Limb (tissue), 2 donors: ENCODE measurements around the gene CDK11B.
"Not testable (repeated sequence)": the region's sequence is repeated elsewhere in the genome, so short reads cannot be mapped to it uniquely, and the experiment has no call there.

Experiments used
- DNase-seq, 2 donors: peaks; one replicate each; pipeline ENCODE4 v3.0.0-alpha.2; 2016; ENCODE audit errors: extremely low spot score in 2 of 2

The CDK11B gene

DNA sequence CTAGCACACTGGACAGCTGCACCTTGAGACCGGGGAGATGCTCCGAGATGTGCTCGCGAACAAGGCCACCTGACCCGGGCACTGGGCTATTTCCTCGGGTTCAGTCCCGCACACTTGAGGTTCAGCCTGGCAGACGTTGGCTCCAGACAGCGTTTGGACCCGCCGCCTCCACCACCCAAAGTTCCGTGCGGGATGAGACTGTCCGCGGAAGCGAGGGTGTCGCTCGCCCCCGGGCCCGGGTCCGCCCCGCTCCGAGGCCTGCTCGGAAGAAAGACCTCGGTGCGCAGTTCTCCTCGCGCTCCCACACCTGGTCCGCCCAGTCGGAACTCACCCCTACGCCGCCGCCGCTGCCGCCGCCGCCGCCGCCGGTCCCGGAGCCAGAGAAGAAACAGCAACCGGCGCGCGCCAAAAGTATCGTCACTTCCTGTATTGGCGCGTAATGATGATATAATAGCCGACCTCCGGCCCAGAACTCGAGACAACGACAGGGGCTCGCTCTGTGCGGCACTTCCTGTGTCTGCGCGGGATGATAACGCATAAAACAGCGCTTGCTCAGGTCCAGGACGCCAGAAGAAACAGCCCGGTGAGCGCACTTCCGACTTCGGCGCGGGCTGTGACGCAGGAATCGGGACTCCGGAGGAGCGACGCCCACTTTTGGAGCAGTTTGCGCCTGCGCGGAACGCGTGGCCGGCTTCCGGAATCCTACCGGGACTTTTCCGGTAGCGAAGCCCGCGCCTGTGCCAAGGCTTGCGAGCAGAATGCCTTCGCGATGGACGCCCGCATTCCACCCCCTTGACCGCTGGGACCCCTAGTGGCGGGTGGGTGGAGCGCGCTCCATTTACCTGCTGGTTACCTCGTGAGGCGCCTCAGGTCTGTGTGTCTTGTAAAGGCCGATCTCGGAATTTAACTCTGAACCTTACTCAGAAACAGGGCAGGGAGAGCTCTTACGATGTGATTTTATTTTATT lies at the start of gene CDK11B:
CDK11B (minus strand) TSS at position 422 of the 967 bp plus-strand sequence. CDS start 1,519 bp downstream, outside the sequence.
- peak; percentile 94 to 98 for DNase-seq

DNA sequence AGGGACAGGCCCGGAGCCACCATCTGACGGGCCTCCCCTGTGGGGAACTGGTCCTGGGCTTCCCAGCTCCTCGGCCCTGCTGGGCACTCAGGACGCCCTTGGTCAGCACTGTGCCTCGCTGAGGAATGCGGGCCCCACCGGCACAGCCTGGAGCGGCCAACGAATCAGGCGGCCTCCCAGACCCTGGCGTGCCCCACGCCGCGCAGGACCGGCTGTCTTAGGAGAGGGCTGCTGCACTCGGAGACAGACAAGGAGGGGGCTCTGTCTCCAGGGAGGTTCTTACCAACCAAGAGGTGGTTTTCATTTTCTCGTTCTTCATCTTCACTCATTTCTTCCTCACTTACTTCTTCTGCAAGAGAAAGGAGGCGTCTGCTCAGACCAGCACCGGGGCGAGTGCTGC lies 49.1 kb upstream of the CDK11B start:
- DNase-seq, result not testable (repeated sequence)

DNA sequence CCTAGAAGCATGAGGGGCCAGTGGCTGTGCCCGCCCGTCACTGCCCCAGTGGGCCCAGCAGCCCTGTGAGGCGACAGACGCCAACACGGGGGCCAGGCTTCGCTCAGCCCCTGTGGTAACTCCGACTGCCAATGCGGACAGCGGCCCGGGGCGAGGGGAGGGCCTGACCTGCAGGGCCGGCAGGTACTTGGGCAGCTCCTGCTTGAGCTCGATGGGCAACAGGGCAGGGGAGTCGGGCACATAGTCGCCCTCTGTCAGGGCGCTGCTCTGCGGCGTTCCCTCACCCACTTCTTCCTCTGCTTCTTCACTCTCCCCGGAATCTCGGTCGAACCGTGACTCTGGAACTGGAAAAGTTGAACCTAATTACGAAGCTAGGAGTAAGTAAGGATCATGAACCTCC lies 48.4 kb upstream of the CDK11B start:
- not testable (repeated sequence) for DNase-seq

DNA sequence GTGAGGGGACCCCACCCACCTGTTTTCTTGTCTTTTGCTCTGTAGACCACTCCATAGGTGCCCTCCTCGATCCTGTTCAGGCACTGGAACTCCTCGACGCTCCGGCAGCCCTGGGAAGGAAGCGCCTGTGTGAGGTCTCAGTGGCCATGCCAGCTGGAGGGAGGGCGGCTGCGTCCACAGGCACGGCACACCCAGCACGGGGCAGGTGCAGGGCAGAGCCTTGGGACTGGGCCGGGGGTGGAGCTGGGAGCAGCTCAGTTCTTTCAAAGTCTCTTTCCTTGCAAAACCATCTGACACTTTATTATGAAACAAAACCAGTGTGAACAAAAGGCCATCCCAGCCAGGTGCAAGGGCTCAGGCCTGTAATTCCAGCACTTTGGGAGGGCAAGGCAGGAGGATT lies 46.8 kb upstream of the CDK11B start:
- not testable (repeated sequence) for DNase-seq

DNA sequence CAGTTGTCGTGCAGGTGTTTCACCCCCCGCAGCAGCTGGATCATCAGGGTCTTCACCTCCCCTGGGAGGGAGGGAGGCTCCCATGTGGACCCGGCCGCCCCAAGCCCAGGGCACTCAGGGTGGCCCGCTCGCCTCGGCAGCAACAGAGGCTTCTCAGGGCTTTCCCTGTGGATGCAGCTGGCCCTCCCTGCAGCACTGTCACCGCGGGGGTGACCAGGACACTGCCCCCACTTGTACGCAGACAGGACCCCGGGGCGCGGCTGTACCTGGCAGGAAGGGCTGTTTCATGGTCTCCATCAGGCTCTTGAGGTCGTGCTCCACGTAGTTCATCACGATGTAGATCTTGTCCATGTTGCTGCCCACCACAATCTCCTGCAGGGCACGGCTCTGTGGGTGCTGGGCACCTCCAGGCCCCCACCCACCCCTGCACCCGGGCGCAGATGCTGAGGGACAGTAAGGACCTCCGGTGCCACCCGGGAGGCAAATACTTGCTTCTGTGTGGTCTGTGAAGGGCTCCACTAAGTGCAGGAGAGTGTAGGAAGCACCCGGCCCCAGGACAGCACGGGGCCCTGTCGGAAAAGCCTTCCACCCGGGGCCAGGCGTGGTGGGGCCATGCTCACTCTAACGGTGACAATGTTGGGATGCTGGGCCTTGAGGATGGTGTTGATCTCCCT lies 45.6 kb upstream of the CDK11B start:
- DNase-seq, result not testable (repeated sequence)

DNA sequence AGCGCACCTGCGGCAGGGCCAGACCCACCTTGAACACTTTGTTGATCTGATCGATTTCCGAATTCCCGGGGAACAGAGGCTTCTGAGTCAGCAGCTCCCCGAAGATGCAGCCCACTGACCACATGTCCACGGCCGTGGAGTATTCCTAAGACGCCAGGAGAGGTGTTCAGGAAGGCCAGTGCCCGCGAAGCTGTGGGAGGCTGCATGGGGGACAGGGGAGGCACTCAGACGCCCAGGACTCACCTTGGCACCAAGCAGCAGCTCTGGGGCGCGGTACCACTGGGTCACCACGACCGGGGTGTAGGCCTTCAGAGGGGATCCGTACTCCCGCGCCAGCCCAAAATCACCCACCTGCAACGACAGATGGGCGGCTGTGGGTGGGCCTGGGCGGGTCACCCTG lies 45.0 kb upstream of the CDK11B start:
- no peak for DNase-seq

DNA sequence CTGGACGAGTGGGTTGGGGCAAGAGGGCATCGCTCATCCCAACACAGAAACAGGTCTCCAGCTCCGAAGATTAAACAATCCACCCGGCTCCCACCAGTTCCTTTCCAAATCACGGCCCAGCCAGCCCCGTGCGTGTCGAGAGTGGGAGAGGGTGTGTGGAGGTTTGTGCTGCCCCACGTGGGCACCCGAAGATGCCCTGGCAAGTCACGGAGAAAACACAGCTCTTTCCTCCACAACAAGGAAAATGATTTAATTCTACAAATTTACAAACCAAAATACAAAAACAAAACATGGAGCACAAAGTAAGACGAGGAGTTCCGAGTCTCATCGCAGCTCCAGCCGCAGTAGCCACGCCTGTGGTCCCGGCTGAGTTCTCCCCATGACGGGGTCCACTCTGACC lies 43.7 kb upstream of the CDK11B start:
- DNase-seq, result not testable (repeated sequence)

DNA sequence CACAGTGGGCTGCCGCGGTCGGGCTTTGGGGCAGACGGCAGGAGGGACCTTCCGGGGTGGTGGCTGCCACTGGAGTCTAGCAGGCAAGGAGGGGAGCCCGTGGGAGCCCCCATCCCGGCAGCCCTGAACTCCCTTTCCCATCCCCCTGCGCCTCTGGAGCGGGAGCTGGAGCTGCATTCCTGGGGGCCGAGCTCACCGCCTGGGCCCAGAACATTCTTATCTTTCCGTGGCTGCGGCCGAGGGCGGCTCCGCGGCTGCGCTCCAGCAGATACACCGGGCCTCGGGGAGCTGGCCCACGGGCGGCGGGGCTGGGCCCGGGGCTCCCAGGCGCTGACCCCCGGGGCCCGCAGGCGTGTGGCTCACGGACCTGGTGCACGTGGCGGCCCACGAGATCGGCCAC lies 41.8 kb upstream of the CDK11B start:
- DNase-seq, result not testable (repeated sequence)

DNA sequence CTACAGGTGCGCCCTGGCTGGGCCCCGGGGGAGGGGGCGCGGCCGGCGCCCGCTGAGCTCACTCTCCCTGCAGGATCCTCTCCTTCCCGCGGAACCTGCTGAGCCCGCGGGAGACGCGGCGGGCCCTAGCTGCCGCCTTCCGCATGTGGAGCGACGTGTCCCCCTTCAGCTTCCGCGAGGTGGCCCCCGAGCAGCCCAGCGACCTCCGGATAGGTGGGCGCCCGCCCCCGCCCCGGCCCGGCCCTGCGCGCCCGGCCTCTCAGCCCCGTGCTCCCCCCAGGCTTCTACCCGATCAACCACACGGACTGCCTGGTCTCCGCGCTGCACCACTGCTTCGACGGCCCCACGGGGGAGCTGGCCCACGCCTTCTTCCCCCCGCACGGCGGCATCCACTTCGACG lies 41.3 kb upstream of the CDK11B start:
- not testable (repeated sequence) for DNase-seq

DNA sequence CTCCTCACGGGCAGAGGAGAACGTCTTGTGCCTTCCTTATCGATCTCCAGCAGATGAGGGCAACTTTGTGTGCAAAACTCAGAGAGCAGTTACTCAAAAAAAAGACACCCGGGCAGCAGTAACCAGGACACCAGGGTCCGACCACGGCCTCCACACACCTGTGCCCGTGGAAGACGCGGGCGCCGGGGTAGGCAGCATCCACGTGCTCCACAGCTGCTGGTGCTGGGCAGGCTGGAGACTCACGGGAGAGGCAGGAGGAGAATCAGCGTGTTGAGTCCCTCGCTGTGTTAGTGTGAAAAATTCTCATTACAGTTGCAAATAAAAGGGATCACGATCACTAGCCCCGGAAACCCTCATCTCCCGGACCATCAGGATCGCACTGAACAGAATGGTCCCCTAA lies 40.3 kb upstream of the CDK11B start:
- DNase-seq, result not testable (repeated sequence)

DNA sequence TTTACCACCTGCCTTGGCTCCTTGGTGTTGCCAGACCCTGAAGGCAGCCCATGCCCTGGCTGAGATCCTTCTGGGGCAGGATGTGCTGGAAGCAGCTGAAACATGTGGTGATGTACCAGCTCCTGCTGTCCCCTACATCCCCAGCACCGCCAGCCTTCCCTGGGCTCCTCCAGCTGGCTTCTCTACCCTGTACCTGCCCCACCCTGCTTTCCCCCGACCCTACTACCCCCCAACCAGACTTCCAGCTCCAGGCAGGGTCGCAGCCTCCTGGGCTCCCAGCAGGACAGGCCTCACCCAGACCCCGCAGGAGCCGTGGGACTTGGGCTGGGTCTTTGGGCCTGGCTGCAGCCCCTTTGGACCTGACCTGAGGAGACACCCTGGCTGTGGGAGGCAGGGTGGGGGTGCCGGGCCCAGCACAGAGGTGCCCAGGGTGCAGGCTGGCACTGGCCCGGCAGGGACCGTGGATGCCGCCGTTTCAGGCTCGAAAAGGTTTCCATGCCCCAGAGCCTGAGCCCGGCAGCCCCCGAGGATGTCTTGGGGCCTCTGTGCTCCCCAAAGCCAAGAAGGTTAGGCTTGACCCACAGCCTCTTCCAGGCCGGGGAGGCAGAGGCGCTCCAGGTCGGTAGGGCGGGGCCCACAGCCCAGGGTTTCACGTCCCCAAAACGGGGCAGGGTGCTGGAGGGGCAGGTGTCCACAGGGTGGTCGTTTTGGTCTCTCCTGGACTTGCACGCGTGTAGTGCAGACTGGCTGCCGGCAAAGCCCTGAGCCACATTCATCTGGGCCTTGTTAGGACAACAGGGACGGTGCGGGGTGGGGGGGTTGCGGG lies 38.8 kb upstream of the CDK11B start:
- DNase-seq, result not testable (repeated sequence)

DNA sequence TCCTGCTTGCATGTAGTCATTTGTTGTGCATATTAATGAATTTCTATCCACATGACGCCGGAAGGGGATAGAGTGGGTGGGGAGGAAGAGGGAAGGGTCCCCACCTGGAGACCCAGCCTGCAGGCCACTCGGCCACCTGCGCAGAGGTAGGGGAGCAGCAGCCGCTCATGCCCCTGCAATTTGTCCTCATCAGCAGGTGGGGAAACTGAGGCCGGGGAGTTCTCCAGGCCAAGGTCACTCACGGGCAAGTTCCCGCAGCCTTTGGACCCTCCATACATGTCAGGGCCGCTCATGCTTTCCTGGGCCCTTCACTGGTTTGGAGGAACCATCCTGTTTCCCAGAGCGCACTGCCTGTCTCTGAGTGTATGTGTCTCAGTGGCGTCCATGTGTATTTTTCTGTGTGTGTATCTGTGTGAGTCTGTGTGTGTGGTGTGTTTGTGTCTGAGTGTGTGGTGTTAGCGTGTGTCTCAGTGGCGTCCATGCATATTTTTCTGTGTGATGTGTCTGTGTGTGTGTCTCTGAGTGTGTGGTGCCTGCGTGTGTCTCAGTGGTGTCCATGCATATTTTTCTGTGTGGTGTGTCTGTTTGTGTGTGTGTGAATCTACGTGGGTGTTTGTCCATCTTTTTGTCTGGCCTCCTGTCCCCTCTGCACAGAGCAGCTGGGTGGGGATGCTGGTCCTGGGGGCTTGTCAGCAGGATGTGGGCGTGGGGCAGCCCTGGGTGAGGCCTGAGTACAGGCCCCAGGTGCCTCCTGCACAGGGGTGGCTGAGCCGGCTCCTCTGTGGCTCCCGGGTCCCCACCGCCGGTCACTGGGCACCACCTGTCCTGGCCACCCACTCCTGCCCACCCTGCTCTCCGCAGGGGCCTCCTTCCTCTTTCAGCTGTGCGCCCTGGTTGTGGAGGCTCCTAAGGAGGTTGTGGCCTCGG lies 37.9 kb upstream of the CDK11B start:
- DNase-seq, result not testable (repeated sequence)

DNA sequence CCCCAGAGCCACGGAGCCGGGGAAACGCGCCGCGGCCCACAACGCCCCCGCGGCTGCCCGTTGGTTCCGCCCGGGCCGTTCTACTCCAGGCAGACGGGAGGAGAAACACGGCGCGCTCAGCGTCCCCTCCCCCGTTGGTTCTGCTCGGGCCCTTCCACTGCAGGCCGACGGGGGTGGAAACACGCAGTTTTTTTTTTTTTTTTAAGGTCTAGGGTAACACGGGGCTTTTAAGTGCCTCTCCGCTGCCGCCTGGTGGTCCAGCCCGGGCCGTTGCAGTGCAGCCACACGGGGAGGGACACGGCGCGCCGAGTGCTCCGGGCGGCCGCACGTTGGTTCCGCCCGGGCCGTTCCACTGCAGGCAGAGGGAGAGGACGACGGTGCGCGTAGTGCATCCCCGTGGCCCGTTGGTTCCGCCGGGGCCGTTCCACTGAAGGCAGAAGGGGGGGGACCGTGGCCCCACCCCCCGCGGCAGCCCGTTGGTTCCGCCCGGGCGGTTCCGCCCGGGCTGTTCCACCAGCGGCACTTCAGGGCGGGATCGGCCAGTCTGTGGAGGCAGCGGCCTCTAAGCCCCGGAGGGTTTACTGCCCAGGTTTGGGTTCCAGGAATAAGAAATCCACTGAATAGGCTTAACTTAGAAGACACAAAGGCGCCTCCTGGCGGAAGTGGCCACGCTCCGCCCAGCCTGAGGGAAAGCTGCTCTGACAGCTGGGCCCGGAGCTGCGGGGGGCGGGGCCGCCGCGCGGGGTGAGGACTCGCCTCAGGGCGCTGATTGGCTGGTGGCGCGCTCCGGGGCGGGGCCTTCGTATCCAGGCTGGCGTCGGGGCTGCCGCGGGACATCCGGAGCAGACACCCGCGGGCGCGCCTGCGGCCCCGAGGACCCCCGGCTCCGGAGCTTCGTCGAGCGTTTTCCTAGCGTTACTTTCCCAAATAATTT lies 34.2 kb upstream of the CDK11B start, which contains the start of gene SLC35E2B:
SLC35E2B (minus strand) TSS at position 82 of the 934 bp plus-strand sequence. CDS start 16,096 bp downstream, outside the sequence.
- DNase-seq, result peak; percentile 83 to 94

DNA sequence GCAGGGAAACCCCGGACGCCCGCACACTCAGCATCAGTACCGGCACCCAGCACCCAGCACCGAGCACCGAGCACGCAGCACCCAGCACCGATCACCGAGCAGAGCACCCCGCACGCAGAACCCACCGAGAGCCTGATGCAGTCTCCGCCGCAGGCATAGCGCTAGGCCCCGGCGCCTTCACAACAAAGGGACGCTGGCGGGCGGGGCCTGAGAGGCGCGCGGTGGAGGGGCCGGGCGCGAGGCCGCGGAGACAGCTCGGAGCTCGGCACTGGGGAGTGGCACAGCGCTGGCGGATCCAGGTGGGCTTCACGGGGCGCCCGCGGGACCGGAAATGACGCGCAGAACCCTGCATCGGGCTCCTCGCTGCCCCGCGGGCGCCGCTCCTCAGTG lies 33.5 kb upstream of the CDK11B start:
- peak; percentile 21 to 71 for DNase-seq

DNA sequence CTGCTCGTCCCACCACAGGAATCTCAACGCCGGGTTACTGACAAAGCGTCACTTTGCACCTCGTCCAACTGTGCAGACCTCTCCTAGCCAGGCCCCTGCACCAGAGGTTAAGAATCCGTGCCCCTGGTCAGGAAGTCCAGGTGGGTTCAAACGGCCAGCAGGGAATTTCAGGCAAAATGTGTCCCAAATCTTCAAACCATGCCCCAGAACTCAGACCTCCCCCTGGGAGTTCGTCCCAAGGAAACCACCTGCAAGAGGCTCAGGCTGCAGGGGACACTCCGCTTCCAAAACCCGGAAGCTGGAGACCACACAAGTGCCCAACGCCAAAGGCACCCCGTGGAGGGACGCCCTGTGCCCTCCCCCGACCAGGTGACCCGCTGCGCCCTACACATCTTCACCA lies 32.6 kb upstream of the CDK11B start:
- DNase-seq, result not testable (repeated sequence)

DNA sequence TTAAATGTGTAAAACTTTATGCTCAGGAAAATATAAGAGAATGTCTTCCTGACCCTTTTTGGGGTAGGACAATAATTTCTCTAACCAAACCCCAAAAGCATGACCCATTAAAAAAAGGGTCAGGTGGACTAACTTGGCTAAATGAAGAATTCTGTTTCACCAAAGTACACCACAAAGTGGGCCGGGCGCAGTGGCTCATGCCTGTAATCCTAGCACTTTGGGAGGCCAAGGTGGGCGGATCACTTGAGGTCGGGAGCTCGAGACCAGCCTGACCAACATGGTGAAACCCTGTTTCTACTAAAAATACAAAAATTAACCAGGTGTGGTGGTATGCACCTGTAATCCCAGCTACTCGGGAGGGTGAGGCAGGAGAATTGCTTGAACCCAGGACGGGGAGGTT lies 30.7 kb upstream of the CDK11B start:
- not testable (repeated sequence) for DNase-seq

DNA sequence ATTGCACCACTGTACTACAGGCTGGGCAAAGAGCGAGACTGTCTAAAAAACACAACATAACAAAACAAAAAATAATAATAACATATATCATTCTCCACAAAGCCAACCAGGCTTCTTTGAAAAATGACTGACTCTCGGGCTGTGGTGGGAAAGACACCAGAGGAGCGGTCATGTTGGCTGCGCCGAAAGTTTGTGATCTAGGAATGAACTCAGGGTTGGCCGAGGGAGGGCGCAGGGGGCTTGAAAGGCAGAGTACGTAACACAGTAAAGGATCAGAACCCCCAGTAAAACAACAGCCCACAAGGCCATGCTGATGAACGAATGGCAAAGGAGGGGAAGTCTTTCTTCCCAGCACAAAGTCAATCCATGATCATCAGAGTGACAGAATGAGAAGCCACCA lies 29.0 kb upstream of the CDK11B start:
- no peak for DNase-seq

DNA sequence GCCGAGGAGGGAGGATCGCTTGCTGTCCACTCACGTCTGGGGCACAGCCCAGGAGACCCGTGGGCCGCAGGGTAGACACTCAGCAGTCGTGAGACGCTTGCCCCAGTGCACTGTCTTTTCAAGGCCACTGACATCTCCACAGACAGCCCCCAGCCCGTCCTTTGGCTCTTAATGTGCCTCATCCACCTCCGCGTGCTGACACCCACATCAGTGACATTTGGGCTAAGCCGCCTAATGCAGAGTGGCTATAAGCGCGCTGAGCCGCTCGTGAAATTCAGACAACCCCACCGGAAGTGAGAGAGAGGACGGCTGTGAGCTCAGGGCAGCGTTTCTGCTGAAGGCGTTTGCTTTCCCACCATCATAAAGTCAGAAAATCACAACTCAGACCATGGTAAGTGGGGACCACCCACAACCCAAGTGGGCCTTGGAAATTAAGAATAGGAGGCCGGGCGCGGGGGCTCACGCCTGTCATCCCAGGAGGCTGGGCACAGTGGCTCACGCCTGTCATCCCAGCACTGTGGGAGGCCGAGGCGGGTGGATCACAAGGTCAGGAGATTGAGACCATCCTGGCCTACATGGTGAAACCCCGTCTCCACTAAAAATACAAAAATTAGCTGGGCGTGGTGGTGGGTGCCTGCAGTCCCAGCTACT lies 25.4 kb upstream of the CDK11B start:
- DNase-seq, result no peak
